ENCODE data around the gene KCNE5. TPM values are rescaled to one million over a fixed set of nuclear protein-coding genes. Genes with fewer than 3 reads are reported as not detected.

KCNE5 gene
- polyA plus RNA-seq, 1 donor (not counting 4 experiments of a cell fraction or from before 2014, with no cell fraction given): 0.46 TPM

GRCh38 chrX:109619771-109620170 is 5.2 kb downstream of the KCNE5 start:
- H3K27me3 ChIP-seq (ENCODE audit: control insufficient read depth, extremely low read depth, insufficient read depth, low read length): peaks cover 2% of the 10 kb centered on the region
- H3K9me1 ChIP-seq (ENCODE audit: control insufficient read depth, extremely low read depth, insufficient read depth, low read length): no peaks in the 10 kb centered on the region
- no peaks in the 10 kb centered on the region for H3K4me1 ChIP-seq (ENCODE audit: control insufficient read depth, extremely low read depth, insufficient read depth, low read length)
- FAIRE-seq (no peak), DNase-seq (ENCODE audit: low read depth, low spot score) (no peak)
- no peaks in the 10 kb centered on the region for H3K9me3 ChIP-seq (ENCODE audit: control insufficient read depth, low read depth, low read length)
- no peak overlapping the region for H3K4me2 ChIP-seq (ENCODE audit: control insufficient read depth, extremely low read depth, insufficient read depth, low read depth, low read length)
- H2AFZ ChIP-seq (ENCODE audit: control insufficient read depth, low read length): no peak overlapping the region
- dilution Hi-C loops (cut with MboI; ENCODE audit: extremely low pct_ligation_motif_present, low sequenced_read_pairs): no loop called here
- H3K9ac ChIP-seq (ENCODE audit: control insufficient read depth, extremely low read depth, insufficient read depth, low read length): no peak overlapping the region
- H3K36me3 ChIP-seq (ENCODE audit: control insufficient read depth in 2 of 2, extremely low read depth in 1 of 2, insufficient read depth in 2 of 2, low read length in 2 of 2): no peaks in the 10 kb centered on the region
- TF ChIP-seq EZH2 (IDR thresholded peaks at IDR 0.05; ENCODE audit: low read length) (no peak), CTCF (optimal IDR thresholded peaks at IDR 0.05 in 1 of 3, IDR thresholded peaks at IDR 0.05 in 1 of 3, conservative IDR thresholded peaks at IDR 0.05 in 1 of 3; ENCODE audit: extremely low read depth in 1 of 3, insufficient read depth in 2 of 3, low read length in 3 of 3) (no peak)
- H3K79me2 ChIP-seq (ENCODE audit: control insufficient read depth, insufficient read depth, low read length): no peaks in the 10 kb centered on the region
- no peak overlapping the region for H3K27ac ChIP-seq (ENCODE audit: control insufficient read depth, insufficient read depth, low read length)
- no peaks in the 10 kb centered on the region for H4K20me1 ChIP-seq (ENCODE audit: control insufficient read depth, extremely low read depth, insufficient read depth, low read length)
- H3K4me3 ChIP-seq (ENCODE audit: control insufficient read depth in 2 of 3, extremely low read depth in 1 of 3, insufficient read depth in 2 of 3, low read depth in 1 of 3, low read length in 3 of 3): no peak overlapping the region

GRCh38 chrX:109614951-109615350 is 10.0 kb downstream of the KCNE5 start:
- Histone ChIP-seq H3K4me2 (ENCODE audit: control insufficient read depth, extremely low read depth, insufficient read depth, low read depth, low read length) (no peak overlapping the region), H3K9ac (ENCODE audit: control insufficient read depth, extremely low read depth, insufficient read depth, low read length) (no peak overlapping the region), H3K27me3 (ENCODE audit: control insufficient read depth, extremely low read depth, insufficient read depth, low read length) (peaks cover 9% of the 10 kb centered on the region), H3K4me3 (ENCODE audit: control insufficient read depth in 2 of 3, extremely low read depth in 1 of 3, insufficient read depth in 2 of 3, low read depth in 1 of 3, low read length in 3 of 3) (no peak overlapping the region), H3K4me1 (ENCODE audit: control insufficient read depth, extremely low read depth, insufficient read depth, low read length) (no peaks in the 10 kb centered on the region), H3K9me3 (ENCODE audit: control insufficient read depth, low read depth, low read length) (no peaks in the 10 kb centered on the region), H3K79me2 (ENCODE audit: control insufficient read depth, insufficient read depth, low read length) (no peaks in the 10 kb centered on the region), H2AFZ (ENCODE audit: control insufficient read depth, low read length) (no peak overlapping the region), H3K36me3 (ENCODE audit: control insufficient read depth in 2 of 2, extremely low read depth in 1 of 2, insufficient read depth in 2 of 2, low read length in 2 of 2) (no peaks in the 10 kb centered on the region), H4K20me1 (ENCODE audit: control insufficient read depth, extremely low read depth, insufficient read depth, low read length) (no peaks in the 10 kb centered on the region), H3K9me1 (ENCODE audit: control insufficient read depth, extremely low read depth, insufficient read depth, low read length) (no peaks in the 10 kb centered on the region), H3K27ac (ENCODE audit: control insufficient read depth, insufficient read depth, low read length) (no peak overlapping the region)
- TF ChIP-seq EZH2 (IDR thresholded peaks at IDR 0.05; ENCODE audit: low read length) (no peak), CTCF (optimal IDR thresholded peaks at IDR 0.05 in 1 of 3, IDR thresholded peaks at IDR 0.05 in 1 of 3, conservative IDR thresholded peaks at IDR 0.05 in 1 of 3; ENCODE audit: extremely low read depth in 1 of 3, insufficient read depth in 2 of 3, low read length in 3 of 3) (no peak)
- FAIRE-seq (no peak), DNase-seq (ENCODE audit: low read depth, low spot score) (no peak)
- dilution Hi-C loops (cut with MboI; ENCODE audit: extremely low pct_ligation_motif_present, low sequenced_read_pairs): no loop called here
